ENCODE measurements around the gene PARS2.

The PARS2 gene

GRCh38 chr1:54764133-54764921 lies at the start of gene PARS2:
PARS2 (minus strand) TSS chr1:54764523; CDS start chr1:54759161, 5,362 bp downstream.
- DNase-seq (ENCODE audit: low spot score), result peak; percentile 100

DNA sequence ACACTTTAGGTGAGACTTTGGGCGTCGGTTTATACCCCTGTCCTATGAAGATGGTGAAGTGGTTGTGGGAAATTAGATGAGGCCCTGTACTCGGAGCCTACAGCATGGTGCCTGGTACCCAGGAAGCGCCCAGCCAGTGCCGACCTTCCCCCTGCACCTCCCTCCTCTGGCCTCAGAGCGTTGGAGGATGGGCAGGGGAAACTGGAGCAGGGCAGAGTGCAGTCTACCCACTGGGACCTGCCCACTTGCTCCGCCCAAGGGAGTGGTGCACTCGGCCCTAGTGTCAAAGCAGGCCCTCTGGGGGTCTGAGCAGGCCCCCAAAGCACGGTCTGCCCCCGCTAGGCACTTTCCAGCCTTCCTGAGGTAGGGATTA lies 49.8 kb upstream of the PARS2 start:
- no peak for DNase-seq (ENCODE audit: low spot score)

- no peak for DNase-seq (ENCODE audit: low spot score)
These were observed 49.3 kb upstream of the PARS2 start for GRCh38 chr1:54813485-54814125.

DNA sequence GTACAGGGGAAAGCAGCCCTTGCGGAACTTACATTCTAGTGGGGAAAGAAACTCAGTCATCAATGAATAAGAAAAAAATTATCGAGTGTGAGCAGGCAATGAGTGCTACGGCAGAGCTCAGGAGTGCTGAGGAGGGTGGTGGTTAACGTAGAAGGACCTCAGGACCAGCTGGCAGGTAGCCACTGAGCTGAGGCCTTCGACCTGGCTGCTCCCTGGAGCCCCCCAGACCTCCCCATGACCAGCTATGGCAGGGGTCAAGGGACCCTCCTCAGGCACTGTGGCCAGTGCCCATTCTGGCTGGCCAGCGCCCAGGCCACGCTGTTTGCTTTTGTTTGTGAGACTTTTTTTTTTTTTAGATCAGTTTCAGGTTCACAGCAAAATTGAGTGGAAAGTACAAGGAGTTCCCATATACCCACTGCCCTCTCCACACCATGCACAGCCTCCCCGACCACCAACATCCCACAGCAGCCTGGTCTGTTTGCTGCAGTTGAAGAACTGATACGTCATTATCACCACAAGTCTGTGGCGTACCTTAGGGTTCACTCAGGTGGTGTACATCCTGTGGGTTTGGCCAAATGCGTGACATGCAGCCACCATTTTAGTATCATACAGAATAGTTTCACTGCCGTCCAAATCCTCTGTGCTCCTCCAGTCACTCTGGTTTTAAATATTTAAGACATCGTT lies 48.6 kb upstream of the PARS2 start:
- no peak for DNase-seq (ENCODE audit: low spot score)

- no peak for DNase-seq (ENCODE audit: low spot score)
These were observed 47.7 kb upstream of the PARS2 start for GRCh38 chr1:54811739-54812655.

- DNase-seq (ENCODE audit: low spot score), result no peak
These were observed 46.7 kb upstream of the PARS2 start for GRCh38 chr1:54811066-54811465.

DNA sequence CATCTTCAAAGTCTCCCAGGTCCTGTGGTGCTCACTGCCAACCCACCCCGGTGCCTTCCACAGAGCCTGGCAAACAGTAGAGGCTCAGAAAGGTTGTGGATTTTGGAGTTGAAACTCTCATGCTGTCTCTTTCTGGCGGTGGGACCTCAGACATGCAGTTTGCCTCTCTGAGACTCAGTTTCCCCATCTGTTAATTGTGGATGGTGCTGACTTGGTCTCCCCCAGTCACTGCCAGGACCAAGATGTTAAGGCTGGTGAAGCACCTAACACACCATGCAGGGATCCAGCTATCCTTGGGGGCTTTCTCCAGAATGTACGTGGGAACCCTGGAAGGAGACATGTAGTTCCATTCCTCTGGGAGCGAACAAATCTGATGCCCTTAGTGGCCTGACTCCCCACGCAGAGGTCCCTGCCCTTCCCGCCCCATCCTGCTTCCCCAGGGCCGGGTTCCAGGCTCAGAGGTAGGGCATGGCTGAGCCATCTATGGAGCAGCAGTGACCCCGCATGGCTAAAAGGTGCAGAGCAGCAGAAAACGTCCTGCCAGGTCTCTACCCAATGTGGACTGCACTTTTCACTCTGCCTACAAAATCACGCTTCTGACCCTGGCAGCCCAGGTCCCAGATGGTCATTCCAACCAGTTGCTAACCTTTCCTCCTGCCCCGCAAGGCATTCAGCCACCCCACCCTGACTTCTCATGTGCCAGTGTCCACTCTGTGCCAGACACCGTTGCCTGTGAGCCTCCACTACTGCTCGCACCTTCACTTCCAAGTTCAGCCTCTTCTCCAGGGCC lies 46.0 kb upstream of the PARS2 start:
- peak; percentile 65 for DNase-seq (ENCODE audit: low spot score)

DNA sequence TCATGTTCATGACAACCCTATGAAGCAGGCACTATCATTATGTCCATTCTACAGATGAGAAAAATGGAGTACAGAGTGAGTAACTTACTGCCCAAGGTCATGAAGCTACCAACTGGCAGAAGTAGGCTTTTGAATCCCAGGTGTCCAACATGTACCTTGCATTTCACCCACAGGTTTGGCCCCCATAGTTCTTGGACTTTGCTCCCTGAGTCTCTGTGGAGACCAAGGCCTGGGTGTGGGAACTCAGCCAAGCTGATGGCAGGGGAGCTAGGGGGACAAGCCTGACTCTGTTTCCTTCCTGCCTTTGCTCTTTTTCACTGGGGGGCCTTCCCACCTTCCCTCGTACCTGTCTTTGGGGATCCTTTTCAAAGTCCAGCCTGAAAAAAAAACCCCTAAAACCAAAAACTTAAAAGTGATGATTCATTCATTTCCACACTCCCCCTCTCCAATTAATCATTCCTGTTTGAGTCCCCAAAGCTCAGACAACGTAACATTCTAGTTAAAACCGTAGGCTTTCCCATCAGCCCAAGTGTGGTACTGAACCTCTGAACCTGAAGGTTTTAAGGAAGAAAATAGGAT lies 45.3 kb upstream of the PARS2 start:
- peak; percentile 45 for DNase-seq (ENCODE audit: low spot score)

DNA sequence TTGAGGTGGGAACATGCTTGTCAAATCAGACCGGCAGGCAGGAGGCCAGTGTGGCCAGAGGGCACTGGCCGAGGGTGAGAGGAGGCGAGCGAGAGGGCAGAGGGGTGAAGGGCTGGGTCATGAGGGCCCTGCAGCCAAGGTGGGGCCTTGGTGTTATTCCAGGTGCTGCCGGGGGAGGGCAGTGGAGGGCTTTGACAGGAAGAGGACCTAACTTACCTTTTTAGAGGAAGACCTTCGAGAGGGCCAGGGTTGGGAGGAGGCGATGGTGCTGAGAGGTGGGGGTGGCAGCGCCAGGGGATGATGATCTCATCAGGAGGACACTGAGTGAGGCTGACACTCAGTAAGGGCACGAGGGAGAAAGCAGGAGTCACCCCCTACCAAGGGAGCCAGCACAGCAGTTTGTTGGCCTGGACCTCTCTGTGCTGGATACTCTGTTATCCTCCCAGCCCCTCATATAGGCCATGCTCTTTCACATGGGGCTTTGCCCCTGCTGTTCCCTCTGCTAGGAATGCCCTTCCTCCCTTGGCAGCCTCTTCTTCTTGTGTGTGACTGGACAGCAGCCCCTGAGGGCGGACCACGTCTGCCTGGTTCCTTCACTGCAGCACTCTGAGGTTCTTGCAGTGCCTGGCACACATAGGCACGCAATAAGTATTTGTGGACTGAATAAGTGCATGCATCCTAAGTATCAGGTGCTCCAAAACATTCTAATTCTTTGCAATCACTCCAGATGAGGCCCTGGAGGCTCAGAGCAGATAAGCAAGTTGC lies 44.3 kb upstream of the PARS2 start:
- no peak for DNase-seq (ENCODE audit: low spot score)

GRCh38 chr1:54807756-54808155 lies 43.4 kb upstream of the PARS2 start:
- no peak for DNase-seq (ENCODE audit: low spot score)

DNA sequence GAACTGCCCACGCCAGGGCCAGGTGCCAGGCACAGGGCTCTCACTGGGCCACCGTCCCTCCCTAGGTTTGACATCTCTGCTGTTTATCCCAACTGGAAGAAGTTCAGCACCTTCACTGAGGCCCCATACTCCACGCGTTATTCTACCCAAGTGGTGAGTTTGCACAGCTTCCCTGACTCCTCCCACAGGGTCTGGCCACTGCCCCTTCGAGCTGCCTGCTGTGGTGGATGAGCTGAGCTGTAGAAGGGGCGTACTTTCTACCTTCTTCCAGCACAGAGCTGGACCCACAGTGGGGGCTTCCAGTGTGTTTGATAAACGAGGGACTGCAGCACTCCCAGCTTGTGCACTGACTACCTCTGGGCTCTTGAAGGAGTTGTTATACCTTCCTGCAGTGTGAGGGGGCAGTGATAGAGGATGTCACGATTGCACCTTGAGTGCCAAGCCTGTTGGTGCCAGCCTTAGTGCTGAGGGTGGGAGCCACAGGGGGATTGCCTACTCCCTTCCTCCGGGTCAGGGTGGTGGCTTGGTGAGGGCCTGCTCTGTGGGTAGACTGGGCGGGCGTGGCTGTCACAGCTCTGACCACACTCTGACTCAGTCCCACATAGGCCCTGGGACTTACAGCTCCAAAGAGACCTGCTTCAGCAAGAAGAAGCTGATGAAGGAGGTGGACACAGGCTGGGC lies 42.7 kb upstream of the PARS2 start:
- DNase-seq (ENCODE audit: low spot score), result peak; percentile 78

GRCh38 chr1:54805981-54806381 lies 41.7 kb upstream of the PARS2 start:
- DNase-seq (ENCODE audit: low spot score), result no peak

DNA sequence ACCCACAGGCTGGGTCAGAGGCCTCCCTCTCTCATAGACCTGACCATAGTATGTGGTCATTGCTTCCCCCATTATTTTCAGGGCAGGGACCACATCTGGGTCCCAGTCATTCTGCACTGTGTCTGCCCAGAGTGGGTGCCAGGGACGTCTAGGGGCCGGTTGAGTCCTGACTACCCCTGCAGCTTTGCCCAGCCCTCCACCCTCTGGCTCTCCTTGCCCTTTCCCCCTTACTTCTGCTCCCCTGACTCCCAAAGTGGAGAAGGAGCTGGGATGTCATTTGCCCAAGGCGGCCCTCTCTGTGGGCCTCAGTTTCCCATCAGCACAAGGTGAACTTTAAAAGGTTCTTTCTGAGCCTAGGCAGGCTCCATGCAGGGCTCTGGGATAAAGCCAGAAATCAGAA lies 41.1 kb upstream of the PARS2 start:
- no peak for DNase-seq (ENCODE audit: low spot score)

GRCh38 chr1:54804471-54805132 lies 40.3 kb upstream of the PARS2 start:
- no peak for DNase-seq (ENCODE audit: low spot score)

GRCh38 chr1:54803761-54804470 lies 39.6 kb upstream of the PARS2 start:
- DNase-seq (ENCODE audit: low spot score), result no peak

GRCh38 chr1:54800899-54801759 lies 36.8 kb upstream of the PARS2 start, which contains the start of gene TTC22:
TTC22 (minus strand) TSS chr1:54801323; CDS start chr1:54801163, 160 bp downstream.
- peak; percentile 79 for DNase-seq (ENCODE audit: low spot score)
